Measurements from ENCODE around the gene BIRC3. TPM values are rescaled to one million over a fixed set of nuclear protein-coding genes. Genes with fewer than 3 reads are reported as not detected.

The BIRC3 gene
- total RNA-seq, 1 donor from 2014 or later = 23.0 TPM

GRCh38 chr11:102280245-102280833, 36.9 kb upstream of the BIRC3 start:
- H3K27ac ChIP-seq = no peak overlapping the region
- no peak for TF ChIP-seq CTCF (IDR thresholded peaks at IDR 0.05)
- intact Hi-C loops (cut with DNase I) = no loop called here
- no peaks in the 10 kb centered on the region for H3K4me1 ChIP-seq
- peak; percentile 10 for ATAC-seq
- no peaks in the 10 kb centered on the region for H3K36me3 ChIP-seq
- H3K27me3 ChIP-seq = no peaks in the 10 kb centered on the region
- no peak overlapping the region for H3K4me3 ChIP-seq
- DNase-seq = no peak
- H3K9me3 ChIP-seq = no peaks in the 10 kb centered on the region

- DNase-seq = no peak
- H3K4me1 ChIP-seq = no peaks in the 10 kb centered on the region
- no peak for TF ChIP-seq CTCF (IDR thresholded peaks at IDR 0.05)
- no peak overlapping the region for H3K27ac ChIP-seq
- no peaks in the 10 kb centered on the region for H3K36me3 ChIP-seq
- intact Hi-C loops (cut with DNase I) = no loop called here
- no peaks in the 10 kb centered on the region for H3K9me3 ChIP-seq
- no peaks in the 10 kb centered on the region for H3K27me3 ChIP-seq
- no peak overlapping the region for H3K4me3 ChIP-seq
- peak; percentile 63 for ATAC-seq
These were observed 34.2 kb upstream of the BIRC3 start for GRCh38 chr11:102283116-102283485.

GRCh38 chr11:102284008-102284407, 33.3 kb upstream of the BIRC3 start:
- intact Hi-C loops (cut with DNase I) = no loop called here
- Histone ChIP-seq H3K4me3 (no peak overlapping the region), H3K9me3 (no peaks in the 10 kb centered on the region), H3K27ac (no peak overlapping the region), H3K27me3 (no peaks in the 10 kb centered on the region), H3K36me3 (no peaks in the 10 kb centered on the region), H3K4me1 (peaks cover 2% of the 10 kb centered on the region)
- ATAC-seq (no peak), DNase-seq (no peak)
- no peak for TF ChIP-seq CTCF (IDR thresholded peaks at IDR 0.05)

- ATAC-seq (no peak), DNase-seq (no peak)
- peaks cover 6% of the 10 kb centered on the region for H3K4me1 ChIP-seq
- no peaks in the 10 kb centered on the region for H3K27me3 ChIP-seq
- H3K36me3 ChIP-seq = no peaks in the 10 kb centered on the region
- no peak for TF ChIP-seq CTCF (IDR thresholded peaks at IDR 0.05)
- intact Hi-C loops (cut with DNase I) = no loop called here
- no peak overlapping the region for H3K4me3 ChIP-seq
- H3K27ac ChIP-seq = no peak overlapping the region
- H3K9me3 ChIP-seq = no peaks in the 10 kb centered on the region
These were observed 31.0 kb upstream of the BIRC3 start for GRCh38 chr11:102286292-102286691.

- Histone ChIP-seq H3K4me3 (peak overlapping the region; percentile 8), H3K4me1 (peaks cover 6% of the 10 kb centered on the region), H3K27ac (no peak overlapping the region), H3K27me3 (no peaks in the 10 kb centered on the region), H3K9me3 (no peaks in the 10 kb centered on the region), H3K36me3 (no peaks in the 10 kb centered on the region)
- peak; percentile 80 for TF ChIP-seq CTCF (IDR thresholded peaks at IDR 0.05)
- intact Hi-C loops (cut with DNase I) = no loop called here
- ATAC-seq (peak; percentile 91), DNase-seq (no peak)
These were observed 29.1 kb upstream of the BIRC3 start for GRCh38 chr11:102287964-102288724.
